Natural killer cell (primary cell): ENCODE measurements around the gene DUSP2. TPM values are rescaled to one million over a fixed set of nuclear protein-coding genes. Genes with fewer than 3 reads are reported as not detected.

Experiments
- ATAC-seq, 3 donors: fragments of 150-1000 bp in 2 of 3; fragments of 200-7000 bp in 1 of 3; cut with Tn5 transposase; 1 replicate in 1 of 3; 2 replicates in 2 of 3; pipeline ENCODE4 v1.10.0; 2021; ENCODE audit warnings: mild to moderate bottlenecking in 2 of 3, moderate library complexity in 2 of 3
- DNase-seq, 2 donors: peaks; one replicate each; pipeline versions ENCODE4 v3.0.0 to v3.0.0-alpha.2; 2013 to 2021; ENCODE audit warnings: mixed read lengths in 1 of 2
- H3K27ac ChIP-seq: one replicate; pipeline ENCODE4 v1.5.1; 2013; ENCODE audit warnings: mild to moderate bottlenecking, low read length
- H3K27me3 ChIP-seq: one replicate; pipeline ENCODE4 v1.6.1; 2013; ENCODE audit warnings: low read length; ENCODE audit not compliant: control insufficient read depth, insufficient read depth
- H3K36me3 ChIP-seq: one replicate; pipeline ENCODE4 v1.6.1; 2013; ENCODE audit warnings: low read length; ENCODE audit not compliant: control insufficient read depth, insufficient read depth
- H3K4me1 ChIP-seq: one replicate; pipeline ENCODE4 v1.6.1; 2013; ENCODE audit warnings: low read length; ENCODE audit not compliant: control insufficient read depth, insufficient read depth
- H3K4me3 ChIP-seq: one replicate; pipeline ENCODE4 v1.5.1; 2013; ENCODE audit warnings: low read length
- H3K9me3 ChIP-seq: one replicate; pipeline ENCODE4 v1.6.1; 2013; ENCODE audit warnings: low read length; ENCODE audit not compliant: control insufficient read depth, insufficient read depth
- H3K27ac Mint-ChIP-seq, 2 donors: one replicate each; pipeline ENCODE4 v1.8.0; 2022; ENCODE audit warnings: mild to moderate bottlenecking in 2 of 2, mixed read lengths in 2 of 2, moderate library complexity in 1 of 2
- H3K27me3 Mint-ChIP-seq, 2 donors: one replicate each; pipeline ENCODE4 v1.8.0; 2022; ENCODE audit warnings: low read depth in 2 of 2, mixed read lengths in 2 of 2
- H3K36me3 Mint-ChIP-seq: one replicate; pipeline ENCODE4 v1.8.0; 2022; ENCODE audit warnings: mixed read lengths
- H3K4me1 Mint-ChIP-seq, 2 donors: one replicate each; pipeline ENCODE4 v1.8.0; 2022; ENCODE audit warnings: mixed read lengths in 2 of 2
- H3K4me3 Mint-ChIP-seq: one replicate; pipeline ENCODE4 v1.8.0; 2022; ENCODE audit warnings: mild to moderate bottlenecking, moderate library complexity, mixed read lengths
- H3K9me3 Mint-ChIP-seq, 2 donors: one replicate each; pipeline ENCODE4 v1.8.0; 2022; ENCODE audit warnings: mixed read lengths in 2 of 2
- WGBS: methylation state at CpG from one replicate; pipeline ENCODE4 v1.1.7; 2013; ENCODE audit warnings: missing lambda C conversion rate; ENCODE audit not compliant: insufficient coverage; 5-methylcytosine and 5-hydroxymethylcytosine counted together
- intact Hi-C: fragments of 100-400 bp; cut with micrococcal nuclease; formaldehyde crosslinking; loops from one replicate; pipeline ENCODE4 v1.14.2; 2022
- total RNA-seq, 4 donors: library from RNA; stranded (reverse); fragments of 120-200 nt in 1 of 4; gene quantifications; one replicate each; pipeline versions ENCODE4 v1.2.3 to v1.2.4, GENCODE V29; 2013 to 2022
- TF ChIP-seq, protein P1 (sequence below): fragments of 200-600 bp; IDR thresholded peaks from one replicate; pipeline ENCODE4 v1.8.0; 2022; ENCODE audit warnings: antibody characterized with exemption

DUSP2 gene
- total RNA-seq, 3 donors from 2014 or later (not counting 1 experiment from before 2014, with no cell fraction given), result 300 to 564 (median 432) TPM

GRCh38 chr2:96131813-96132745 is 13.2 kb downstream of the DUSP2 start:
- Mint-ChIP-seq H3K27me3 (no peaks in the 10 kb centered on the region), H3K27ac (peak overlapping the region; percentile 43 to 84), H3K36me3 (no peaks in the 10 kb centered on the region), H3K4me3 (peak overlapping the region; percentile 25), H3K9me3 (no peaks in the 10 kb centered on the region), H3K4me1 (peaks cover 0 to 27% of the 10 kb centered on the region in 2 donors)
- Histone ChIP-seq H3K27ac (no peak overlapping the region), H3K27me3 (no peaks in the 10 kb centered on the region), H3K9me3 (no peaks in the 10 kb centered on the region), H3K4me1 (peaks cover 21% of the 10 kb centered on the region), H3K4me3 (no peak overlapping the region), H3K36me3 (peaks cover 5% of the 10 kb centered on the region)
- DNase-seq, result no peak
- ATAC-seq, result no peak
- TF ChIP-seq, protein P1, sequence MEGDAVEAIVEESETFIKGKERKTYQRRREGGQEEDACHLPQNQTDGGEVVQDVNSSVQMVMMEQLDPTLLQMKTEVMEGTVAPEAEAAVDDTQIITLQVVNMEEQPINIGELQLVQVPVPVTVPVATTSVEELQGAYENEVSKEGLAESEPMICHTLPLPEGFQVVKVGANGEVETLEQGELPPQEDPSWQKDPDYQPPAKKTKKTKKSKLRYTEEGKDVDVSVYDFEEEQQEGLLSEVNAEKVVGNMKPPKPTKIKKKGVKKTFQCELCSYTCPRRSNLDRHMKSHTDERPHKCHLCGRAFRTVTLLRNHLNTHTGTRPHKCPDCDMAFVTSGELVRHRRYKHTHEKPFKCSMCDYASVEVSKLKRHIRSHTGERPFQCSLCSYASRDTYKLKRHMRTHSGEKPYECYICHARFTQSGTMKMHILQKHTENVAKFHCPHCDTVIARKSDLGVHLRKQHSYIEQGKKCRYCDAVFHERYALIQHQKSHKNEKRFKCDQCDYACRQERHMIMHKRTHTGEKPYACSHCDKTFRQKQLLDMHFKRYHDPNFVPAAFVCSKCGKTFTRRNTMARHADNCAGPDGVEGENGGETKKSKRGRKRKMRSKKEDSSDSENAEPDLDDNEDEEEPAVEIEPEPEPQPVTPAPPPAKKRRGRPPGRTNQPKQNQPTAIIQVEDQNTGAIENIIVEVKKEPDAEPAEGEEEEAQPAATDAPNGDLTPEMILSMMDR, result no peak
- 95% methylated on average over 25 of the region's 26 CpGs for WGBS
- intact Hi-C loops, result no loop called here

DNA sequence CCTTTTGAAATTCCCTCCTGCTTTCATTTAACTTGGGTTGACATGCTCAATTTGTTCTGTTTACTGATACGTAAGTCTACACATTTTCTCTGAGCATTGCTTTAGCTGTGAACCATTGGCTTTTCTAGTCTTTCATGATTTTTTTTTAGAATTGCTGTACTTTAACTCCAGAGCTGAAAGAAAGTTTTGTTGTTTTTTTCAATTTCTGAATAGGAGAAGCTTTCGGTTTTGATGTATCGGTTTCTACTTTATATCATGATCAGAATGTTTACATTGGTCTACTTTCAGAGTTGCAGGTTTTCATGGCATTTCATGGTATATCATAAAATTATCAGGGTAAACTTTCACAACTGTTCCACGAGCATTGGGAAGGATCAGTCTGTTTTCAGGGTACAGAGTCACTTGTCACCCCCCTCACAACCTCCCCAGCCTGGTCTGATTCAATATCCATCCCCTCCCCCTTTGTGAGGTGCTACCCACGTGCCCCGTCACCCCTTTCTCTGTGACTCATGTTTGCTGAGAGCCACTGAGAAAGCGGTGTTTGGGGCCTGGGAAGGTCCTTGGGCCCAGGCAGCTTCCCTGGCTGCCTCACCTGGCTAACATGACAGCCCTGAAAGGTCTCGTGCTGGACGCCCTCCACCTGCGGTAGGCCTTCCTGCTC is 14.0 kb downstream of the DUSP2 start:
- H3K9me3 Mint-ChIP-seq, result no peaks in the 10 kb centered on the region
- H3K27ac Mint-ChIP-seq, result peak overlapping the region; percentile 43 to 84
- Histone ChIP-seq H3K9me3 (no peaks in the 10 kb centered on the region), H3K27ac (no peak overlapping the region), H3K4me3 (no peak overlapping the region), H3K36me3 (peaks cover 7% of the 10 kb centered on the region), H3K27me3 (no peaks in the 10 kb centered on the region), H3K4me1 (peaks cover 18% of the 10 kb centered on the region)
- DNase-seq (peak in 1 of 2 donors; percentile 56), ATAC-seq (peak in 1 of 3 donors; percentile 51)
- no peaks in the 10 kb centered on the region for H3K36me3 Mint-ChIP-seq
- peaks cover 0 to 24% of the 10 kb centered on the region in 2 donors for H3K4me1 Mint-ChIP-seq
- no peaks in the 10 kb centered on the region for H3K27me3 Mint-ChIP-seq
- TF ChIP-seq, protein P1, result no peak
- intact Hi-C loops, result no loop called here
- 74% methylated on average over 10 of the region's 10 CpGs for WGBS
- peak overlapping the region; percentile 25 for H3K4me3 Mint-ChIP-seq

DNA sequence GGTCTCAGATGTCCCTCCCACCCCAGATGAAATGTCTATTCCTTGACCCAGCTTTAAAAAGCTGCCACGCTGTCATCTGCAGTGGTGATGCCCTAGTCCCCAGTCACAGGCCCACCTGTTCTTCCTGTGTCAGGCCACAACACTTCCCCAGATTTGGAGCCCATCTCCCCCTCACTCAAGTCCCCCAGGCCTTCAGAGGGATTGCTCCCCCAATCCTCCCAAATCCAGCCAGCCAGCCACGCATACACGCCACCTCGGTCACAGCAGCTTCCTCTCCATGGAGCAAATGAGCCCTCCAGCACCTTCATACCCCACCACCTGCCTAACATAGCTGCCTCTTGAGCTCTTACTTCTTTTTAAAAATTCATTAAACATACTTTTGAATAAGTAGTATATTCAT is 14.8 kb downstream of the DUSP2 start:
- no peaks in the 10 kb centered on the region for H3K36me3 Mint-ChIP-seq
- H3K9me3 ChIP-seq, result no peaks in the 10 kb centered on the region
- 80% methylated on average over 4 of the region's 4 CpGs for WGBS

More for the DNA sequence above, 14.8 kb downstream of the DUSP2 start:
- Mint-ChIP-seq H3K27me3 (no peaks in the 10 kb centered on the region), H3K4me1 (peaks cover 0 to 24% of the 10 kb centered on the region in 2 donors), H3K4me3 (no peak overlapping the region), H3K9me3 (no peaks in the 10 kb centered on the region), H3K27ac (peak overlapping the region; percentile 43 to 84)
- peaks cover 18% of the 10 kb centered on the region for H3K4me1 ChIP-seq
- no peak for ATAC-seq
- no peak overlapping the region for H3K4me3 ChIP-seq
- DNase-seq, result peak in 1 of 2 donors; percentile 24
- intact Hi-C loops, result no loop called here
- H3K27ac ChIP-seq, result no peak overlapping the region
- H3K36me3 ChIP-seq, result peaks cover 7% of the 10 kb centered on the region
- TF ChIP-seq, protein P1, result no peak
- H3K27me3 ChIP-seq, result no peaks in the 10 kb centered on the region
